Measurements from ENCODE around the gene SLC1A5.

- no peak for TF ChIP-seq CTCF (IDR thresholded peaks at IDR 0.05)
- TF ChIP-seq POLR2AphosphoS5 (IDR thresholded peaks at IDR 0.05): no peak
- no peak for TF ChIP-seq POLR2A (IDR thresholded peaks at IDR 0.05)
These were observed 37.3 kb upstream of the SLC1A5 start for GRCh38 chr19:46825731-46826055.

Data from prostate gland (tissue), 2 donors.